ENCODE data around the gene SHLD1.
A peak's percentile ranks its signal among the peaks of the same experiment; 100 is the strongest.

Gene SHLD1

DNA sequence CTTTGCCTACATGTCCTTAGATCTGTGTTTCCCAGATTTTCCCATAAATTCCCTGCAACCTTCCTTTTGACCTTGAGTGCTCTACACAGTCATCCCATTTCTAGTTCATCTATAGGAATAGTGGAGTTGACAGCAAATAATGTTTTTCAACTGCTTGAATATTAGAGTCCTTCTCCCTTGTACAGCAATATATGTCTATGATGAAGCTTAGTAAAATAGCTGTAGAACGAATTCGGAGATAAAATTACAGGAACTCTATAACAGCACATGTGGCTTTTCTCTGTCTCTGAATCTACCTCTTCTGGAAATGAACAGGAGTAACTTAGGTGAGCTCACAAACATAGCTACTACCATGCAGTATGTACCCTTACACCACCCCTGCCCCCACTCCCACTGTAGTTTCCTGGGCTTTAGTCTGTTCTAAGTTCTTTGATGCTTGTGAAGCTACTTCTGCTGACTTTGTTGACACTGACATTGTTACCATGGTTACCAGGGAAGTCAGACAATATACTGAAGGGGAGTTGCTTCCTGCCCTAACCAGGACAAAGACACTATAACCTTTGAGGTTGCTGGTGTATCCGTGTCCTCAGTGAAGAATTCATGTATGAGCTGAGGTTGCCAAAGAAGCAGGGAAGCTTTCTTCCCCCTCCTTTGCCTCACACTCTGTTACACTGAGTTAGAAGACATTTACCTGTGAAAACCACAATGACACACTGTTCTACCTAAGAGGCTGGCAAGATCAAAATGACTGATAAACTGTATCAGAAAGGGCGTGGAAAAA is 35.8 kb upstream of the SHLD1 start:
- H3K27me3 ChIP-seq (replicated peaks in 2 of 5; ENCODE audit: control insufficient read depth in 4 of 5, insufficient read depth in 5 of 5, low read length in 4 of 5) = no peaks in the 10 kb centered on the region
- no peak overlapping the region for H3K4me3 ChIP-seq (ENCODE audit: control insufficient read depth in 1 of 7, extremely low read depth in 1 of 7, insufficient read depth in 4 of 7, low read depth in 2 of 7, low read length in 6 of 7)
- ChIA-PET CTCF (interaction anchor here (1.2 kb wide), 1 partner anchor 9 kb away, joined by 3 read pairs; no protein-coding TSS in a partner anchor), POLR2A (no interaction called here)
- H3K27ac ChIP-seq (ENCODE audit: insufficient read depth in 1 of 2, low read depth in 1 of 2, low read length in 2 of 2, poor library complexity in 1 of 2, severe bottlenecking in 2 of 2) = no peak overlapping the region
- peak; percentile 67 to 89 (median 85) for DNase-seq
- H3K4me1 ChIP-seq (ENCODE audit: control extremely low read depth in 1 of 4, control insufficient read depth in 4 of 4, insufficient read depth in 4 of 4, low read length in 3 of 4) = peaks cover 0 to 10% (median 5%) of the 10 kb centered on the region in 4 experiments
- H3K36me3 ChIP-seq (ENCODE audit: control insufficient read depth in 4 of 4, insufficient read depth in 4 of 4, low read length in 3 of 4) = no peaks in the 10 kb centered on the region
- WGBS (ENCODE audit: insufficient coverage) = 67% methylated on average over 3 of the region's 4 CpGs
- H3K9me3 ChIP-seq (ENCODE audit: control extremely low read depth in 1 of 5, control insufficient read depth in 4 of 5, insufficient read depth in 2 of 5, low read depth in 1 of 5, low read length in 4 of 5) = peaks cover 0 to 4% (median 0%) of the 10 kb centered on the region in 5 experiments

DNA sequence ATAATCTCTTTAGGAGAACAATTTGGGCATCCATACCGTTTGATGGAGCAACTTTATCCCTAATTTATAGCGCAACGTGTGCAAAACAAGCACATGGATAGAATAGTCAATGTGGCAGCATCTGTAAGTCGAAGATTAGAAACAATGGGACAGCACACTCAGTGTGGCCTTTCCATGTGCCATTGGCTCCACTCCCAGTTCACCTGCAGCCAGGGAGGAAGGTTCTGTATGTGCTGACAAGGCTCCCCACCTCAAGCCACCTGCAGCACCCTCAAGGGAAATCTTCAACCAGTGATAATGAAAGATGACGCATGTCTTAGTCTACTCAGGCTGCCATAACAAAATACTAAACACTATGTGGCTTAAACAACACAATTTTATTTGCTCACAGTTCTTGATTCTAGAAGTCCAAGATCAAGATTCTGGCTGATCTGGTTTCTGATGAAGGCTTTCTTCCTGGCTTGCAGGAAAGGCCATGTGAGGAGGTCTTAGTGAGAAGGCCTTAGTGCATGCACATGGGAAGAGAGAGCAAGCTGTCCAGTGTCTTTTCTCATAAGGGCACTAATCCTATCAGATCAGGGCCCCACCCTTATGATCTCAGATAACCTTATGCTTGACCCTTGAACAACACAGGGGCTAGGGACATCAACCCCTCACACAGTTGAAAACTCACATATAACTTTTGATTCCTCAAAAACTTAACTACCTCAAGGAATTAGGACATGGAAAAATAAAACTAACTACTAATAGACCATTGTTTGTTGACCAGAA is 34.9 kb upstream of the SHLD1 start:
- peaks cover 0 to 4% (median 0%) of the 10 kb centered on the region in 5 experiments for H3K9me3 ChIP-seq (ENCODE audit: control extremely low read depth in 1 of 5, control insufficient read depth in 4 of 5, insufficient read depth in 2 of 5, low read depth in 1 of 5, low read length in 4 of 5)
- H3K27ac ChIP-seq (ENCODE audit: insufficient read depth in 1 of 2, low read depth in 1 of 2, low read length in 2 of 2, poor library complexity in 1 of 2, severe bottlenecking in 2 of 2) = no peak overlapping the region
- H3K27me3 ChIP-seq (replicated peaks in 2 of 5; ENCODE audit: control insufficient read depth in 4 of 5, insufficient read depth in 5 of 5, low read length in 4 of 5) = no peaks in the 10 kb centered on the region
- no peaks in the 10 kb centered on the region for H3K36me3 ChIP-seq (ENCODE audit: control insufficient read depth in 4 of 4, insufficient read depth in 4 of 4, low read length in 3 of 4)
- H3K4me3 ChIP-seq (ENCODE audit: control insufficient read depth in 1 of 7, extremely low read depth in 1 of 7, insufficient read depth in 4 of 7, low read depth in 2 of 7, low read length in 6 of 7) = no peak overlapping the region
- 97% methylated on average over 5 of the region's 5 CpGs for WGBS (ENCODE audit: insufficient coverage)
- ChIA-PET CTCF (interaction anchor here (1.2 kb wide), 1 partner anchor 10 kb away, joined by 3 read pairs; no protein-coding TSS in a partner anchor), POLR2A (no interaction called here)
- no peak for DNase-seq
- peaks cover 0 to 10% (median 5%) of the 10 kb centered on the region in 4 experiments for H3K4me1 ChIP-seq (ENCODE audit: control extremely low read depth in 1 of 4, control insufficient read depth in 4 of 4, insufficient read depth in 4 of 4, low read length in 3 of 4)

DNA sequence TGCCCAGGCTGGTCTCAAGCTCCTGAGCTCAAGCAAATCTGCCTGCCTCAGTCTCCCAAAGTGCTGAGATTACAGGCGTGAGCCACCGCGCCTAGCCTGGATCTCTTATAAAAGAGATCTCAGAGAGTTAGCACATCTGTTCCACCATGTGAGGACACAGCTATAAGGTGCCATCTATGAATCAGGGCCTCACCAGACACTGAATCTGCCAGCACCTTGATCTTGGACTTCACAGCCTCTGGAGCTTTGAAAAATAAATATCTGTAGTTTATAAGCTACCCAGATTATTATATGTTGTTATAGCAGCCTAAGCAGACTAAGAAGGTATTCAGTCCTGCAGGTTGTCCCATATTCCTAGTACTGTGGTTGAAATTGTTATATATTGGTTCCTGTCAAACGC is 33.2 kb upstream of the SHLD1 start:
- ChIA-PET CTCF (no interaction called here), POLR2A (no interaction called here)
- Histone ChIP-seq H3K4me3 (ENCODE audit: control insufficient read depth in 1 of 7, extremely low read depth in 1 of 7, insufficient read depth in 4 of 7, low read depth in 2 of 7, low read length in 6 of 7) (no peak overlapping the region), H3K36me3 (ENCODE audit: control insufficient read depth in 4 of 4, insufficient read depth in 4 of 4, low read length in 3 of 4) (no peaks in the 10 kb centered on the region), H3K9me3 (ENCODE audit: control extremely low read depth in 1 of 5, control insufficient read depth in 4 of 5, insufficient read depth in 2 of 5, low read depth in 1 of 5, low read length in 4 of 5) (peaks cover 0 to 4% (median 0%) of the 10 kb centered on the region in 5 experiments), H3K27ac (ENCODE audit: insufficient read depth in 1 of 2, low read depth in 1 of 2, low read length in 2 of 2, poor library complexity in 1 of 2, severe bottlenecking in 2 of 2) (no peak overlapping the region), H3K27me3 (replicated peaks in 2 of 5; ENCODE audit: control insufficient read depth in 4 of 5, insufficient read depth in 5 of 5, low read length in 4 of 5) (no peaks in the 10 kb centered on the region), H3K4me1 (ENCODE audit: control extremely low read depth in 1 of 4, control insufficient read depth in 4 of 4, insufficient read depth in 4 of 4, low read length in 3 of 4) (peaks cover 0 to 10% (median 5%) of the 10 kb centered on the region in 4 experiments)
- WGBS (ENCODE audit: insufficient coverage) = 100% methylated on average over 3 of the region's 4 CpGs
- DNase-seq = no peak

DNA sequence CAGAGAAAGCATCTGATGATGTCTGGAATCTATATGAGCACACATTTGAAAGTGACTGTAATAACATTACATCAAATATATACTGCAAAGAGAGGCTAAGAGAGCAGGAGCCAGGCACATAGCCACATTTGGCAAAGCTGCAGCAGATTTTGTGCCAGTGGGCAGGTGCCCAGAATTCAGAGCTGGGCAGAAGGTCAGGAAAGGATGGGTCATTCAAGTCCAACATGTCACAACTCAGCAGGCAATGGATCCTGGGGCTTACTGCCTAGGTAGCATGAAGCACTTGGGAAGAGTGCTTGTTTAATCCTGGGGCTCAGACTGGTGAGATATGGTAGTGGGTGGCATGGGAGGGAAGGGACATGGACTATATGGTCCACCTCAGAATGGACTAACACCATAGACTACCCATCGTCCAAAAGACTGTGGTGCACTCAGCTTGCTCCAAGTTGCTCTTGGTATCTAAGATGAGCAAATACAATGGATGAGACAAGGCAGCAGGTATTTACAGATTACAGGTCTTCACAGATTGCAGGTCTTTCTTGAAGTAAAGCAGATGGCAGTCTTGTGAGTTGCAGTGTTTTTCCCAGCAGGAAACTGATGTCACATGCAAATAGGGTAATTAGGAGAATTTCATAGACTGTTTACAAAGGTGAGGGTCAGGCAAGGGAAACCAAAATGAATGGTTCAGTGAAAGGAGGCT is 31.2 kb upstream of the SHLD1 start:
- CTCF ChIA-PET = interaction anchor here (0.5 kb wide), 1 partner anchor 137 kb away, joined by 3 read pairs; no protein-coding TSS in a partner anchor
- POLR2A ChIA-PET = no interaction called here
- WGBS (ENCODE audit: insufficient coverage) = no CpG with 5 or more reads among the region's 1 CpG

DNA sequence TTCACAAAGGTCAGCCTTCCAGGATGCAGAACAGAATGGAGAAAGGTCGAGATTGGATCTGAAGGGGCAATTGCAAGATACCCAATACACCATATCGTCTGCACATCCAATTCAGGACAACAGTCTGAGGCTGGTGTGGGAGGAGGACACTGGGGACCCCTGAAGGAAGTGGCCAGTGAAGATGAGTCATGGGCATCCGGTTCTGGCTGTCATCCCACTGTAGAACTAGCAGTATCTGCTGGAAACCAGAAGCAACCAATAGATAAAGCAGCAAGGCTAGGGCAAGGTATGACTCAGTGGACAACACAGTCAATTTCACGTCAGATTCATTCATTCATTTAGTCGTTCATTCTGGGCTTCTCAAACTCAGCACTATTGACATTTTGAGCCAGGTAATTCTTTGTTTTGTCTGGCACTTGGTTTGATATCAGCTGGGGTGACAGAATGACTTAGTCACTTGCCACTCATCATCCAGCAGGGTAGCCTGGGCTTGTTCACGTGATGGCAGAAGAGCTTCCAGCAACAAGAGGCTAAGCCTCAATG is 30.3 kb upstream of the SHLD1 start:
- H3K27ac ChIP-seq (ENCODE audit: insufficient read depth in 1 of 2, low read depth in 1 of 2, low read length in 2 of 2, poor library complexity in 1 of 2, severe bottlenecking in 2 of 2) = no peak overlapping the region
- 71% methylated on average over 4 of the region's 6 CpGs for WGBS (ENCODE audit: insufficient coverage)
- H3K27me3 ChIP-seq (replicated peaks in 2 of 5; ENCODE audit: control insufficient read depth in 4 of 5, insufficient read depth in 5 of 5, low read length in 4 of 5) = no peaks in the 10 kb centered on the region
- H3K9me3 ChIP-seq (ENCODE audit: control extremely low read depth in 1 of 5, control insufficient read depth in 4 of 5, insufficient read depth in 2 of 5, low read depth in 1 of 5, low read length in 4 of 5) = peaks cover 0 to 4% (median 0%) of the 10 kb centered on the region in 5 experiments
- H3K4me3 ChIP-seq (ENCODE audit: control insufficient read depth in 1 of 7, extremely low read depth in 1 of 7, insufficient read depth in 4 of 7, low read depth in 2 of 7, low read length in 6 of 7) = no peak overlapping the region
- ChIA-PET CTCF (interaction anchor here (0.7 kb wide), 1 partner anchor 10 kb away, joined by 4 read pairs; no protein-coding TSS in a partner anchor), POLR2A (no interaction called here)
- peaks cover 0 to 7% (median 5%) of the 10 kb centered on the region in 4 experiments for H3K4me1 ChIP-seq (ENCODE audit: control extremely low read depth in 1 of 4, control insufficient read depth in 4 of 4, insufficient read depth in 4 of 4, low read length in 3 of 4)
- DNase-seq = no peak
- H3K36me3 ChIP-seq (ENCODE audit: control insufficient read depth in 4 of 4, insufficient read depth in 4 of 4, low read length in 3 of 4) = no peaks in the 10 kb centered on the region

More for the DNA sequence above, 31.2 kb upstream of the SHLD1 start:
- DNase-seq = no peak
- H3K9me3 ChIP-seq (ENCODE audit: control extremely low read depth in 1 of 5, control insufficient read depth in 4 of 5, insufficient read depth in 2 of 5, low read depth in 1 of 5, low read length in 4 of 5) = peaks cover 0 to 4% (median 0%) of the 10 kb centered on the region in 5 experiments
- no peaks in the 10 kb centered on the region for H3K36me3 ChIP-seq (ENCODE audit: control insufficient read depth in 4 of 4, insufficient read depth in 4 of 4, low read length in 3 of 4)
- no peak overlapping the region for H3K4me3 ChIP-seq (ENCODE audit: control insufficient read depth in 1 of 7, extremely low read depth in 1 of 7, insufficient read depth in 4 of 7, low read depth in 2 of 7, low read length in 6 of 7)
- no peaks in the 10 kb centered on the region for H3K27me3 ChIP-seq (replicated peaks in 2 of 5; ENCODE audit: control insufficient read depth in 4 of 5, insufficient read depth in 5 of 5, low read length in 4 of 5)
- H3K4me1 ChIP-seq (ENCODE audit: control extremely low read depth in 1 of 4, control insufficient read depth in 4 of 4, insufficient read depth in 4 of 4, low read length in 3 of 4) = peaks cover 0 to 9% (median 4%) of the 10 kb centered on the region in 4 experiments
- no peak overlapping the region for H3K27ac ChIP-seq (ENCODE audit: insufficient read depth in 1 of 2, low read depth in 1 of 2, low read length in 2 of 2, poor library complexity in 1 of 2, severe bottlenecking in 2 of 2)

DNA sequence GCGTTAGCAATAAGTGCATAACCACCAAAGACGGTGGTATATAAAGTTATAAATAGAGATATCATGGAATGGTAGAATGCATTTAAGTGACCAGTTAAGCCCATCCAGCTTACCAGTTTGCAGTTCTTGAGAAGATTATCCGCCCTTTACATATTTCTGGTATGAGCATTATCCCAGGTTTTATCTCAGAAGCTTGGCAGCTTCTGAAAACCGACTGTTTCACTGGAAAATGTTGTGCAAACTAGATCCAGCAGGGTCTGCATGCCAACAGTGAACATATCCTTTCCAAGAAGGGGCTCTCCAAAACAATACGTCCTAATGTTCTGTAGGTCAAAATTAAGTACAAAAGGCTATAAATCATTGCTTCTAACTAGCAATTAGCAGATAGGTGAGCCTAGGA is 29.5 kb upstream of the SHLD1 start:
- no peaks in the 10 kb centered on the region for H3K36me3 ChIP-seq (ENCODE audit: control insufficient read depth in 4 of 4, insufficient read depth in 4 of 4, low read length in 3 of 4)
- H3K4me1 ChIP-seq (ENCODE audit: control extremely low read depth in 1 of 4, control insufficient read depth in 4 of 4, insufficient read depth in 4 of 4, low read length in 3 of 4) = peaks cover 0 to 8% (median 7%) of the 10 kb centered on the region in 4 experiments
- 95% methylated on average over 3 of the region's 5 CpGs for WGBS (ENCODE audit: insufficient coverage)
- DNase-seq = no peak
- ChIA-PET CTCF (interaction anchor here (0.7 kb wide), 1 partner anchor 10 kb away, joined by 4 read pairs; no protein-coding TSS in a partner anchor), POLR2A (no interaction called here)
- H3K27ac ChIP-seq (ENCODE audit: insufficient read depth in 1 of 2, low read depth in 1 of 2, low read length in 2 of 2, poor library complexity in 1 of 2, severe bottlenecking in 2 of 2) = no peak overlapping the region
- H3K4me3 ChIP-seq (ENCODE audit: control insufficient read depth in 1 of 7, extremely low read depth in 1 of 7, insufficient read depth in 4 of 7, low read depth in 2 of 7, low read length in 6 of 7) = no peak overlapping the region
- H3K9me3 ChIP-seq (ENCODE audit: control extremely low read depth in 1 of 5, control insufficient read depth in 4 of 5, insufficient read depth in 2 of 5, low read depth in 1 of 5, low read length in 4 of 5) = peaks cover 0 to 3% (median 0%) of the 10 kb centered on the region in 5 experiments
- no peaks in the 10 kb centered on the region for H3K27me3 ChIP-seq (replicated peaks in 2 of 5; ENCODE audit: control insufficient read depth in 4 of 5, insufficient read depth in 5 of 5, low read length in 4 of 5)
